Neural cell (in vitro differentiated cells): Measurements from ENCODE around the gene MYOZ2. TPM values are rescaled to one million over a fixed set of nuclear protein-coding genes. Genes with fewer than 3 reads are reported as not detected.

Experiments
- H2AFZ ChIP-seq: fragments of 200-600, 300-800 bp; sonication (generic), shearing (Covaris generic); 2 replicates; pipeline ENCODE4 v1.6.0; 2014; ENCODE audit warnings: low read depth, mild to moderate bottlenecking, antibody characterized with exemption, low read length, moderate library complexity
- H3F3A ChIP-seq: fragments of 200-600 bp; shearing (Covaris generic); 2 replicates; pipeline ENCODE4 v1.6.1; 2016; ENCODE audit warnings: mild to moderate bottlenecking, moderate library complexity, mixed read lengths, antibody characterized with exemption, low read length; ENCODE audit not compliant: insufficient read depth, poor library complexity, severe bottlenecking
- H3K27ac ChIP-seq: fragments of 200-600, 300-800 bp; sonication (generic), shearing (Covaris generic); 2 replicates; pipeline ENCODE4 v1.5.1; 2014; ENCODE audit warnings: mild to moderate bottlenecking, low read length, moderate library complexity
- H3K27me3 ChIP-seq: fragments of 300-800, 200-600 bp; sonication (generic), shearing (Covaris generic); 2 replicates; pipeline ENCODE4 v1.6.0; 2014; ENCODE audit warnings: mild to moderate bottlenecking, low read depth, low read length, moderate library complexity; ENCODE audit not compliant: insufficient read depth
- H3K36me3 ChIP-seq: fragments of 300-800, 200-600 bp; sonication (generic), shearing (Covaris generic); 2 replicates; pipeline ENCODE4 v1.5.1; 2014; ENCODE audit warnings: mild to moderate bottlenecking, antibody characterized with exemption, low read length, moderate library complexity; ENCODE audit not compliant: insufficient read depth
- H3K4me2 ChIP-seq: fragments of 300-800, 200-600 bp; sonication (generic), shearing (Covaris generic); 2 replicates; pipeline ENCODE4 v1.6.0; 2014; ENCODE audit warnings: mild to moderate bottlenecking, low read length
- H3K4me3 ChIP-seq: fragments of 300-800, 200-600 bp; sonication (generic), shearing (Covaris generic); 2 replicates; pipeline ENCODE4 v1.5.1; 2014; ENCODE audit warnings: mild to moderate bottlenecking, low read length, moderate library complexity
- H3K79me2 ChIP-seq: fragments of 200-600 bp; shearing (Covaris generic); replicated peaks from 2 replicates; pipeline ENCODE4 v1.6.0; 2014; ENCODE audit warnings: mild to moderate bottlenecking, low read length, moderate library complexity; ENCODE audit not compliant: insufficient read depth
- H3K9ac ChIP-seq: fragments of 300-800, 200-600 bp; sonication (generic), shearing (Covaris generic); 2 replicates; pipeline ENCODE4 v1.6.1; 2016; ENCODE audit warnings: mild to moderate bottlenecking, low read length, mixed read lengths
- H3K9me2 ChIP-seq: fragments of 200-600 bp; shearing (Covaris generic); 2 replicates; pipeline ENCODE4 v1.6.1; 2016; ENCODE audit warnings: mild to moderate bottlenecking, low read length, mixed read lengths; ENCODE audit not compliant: insufficient read depth
- H3K9me3 ChIP-seq: fragments of 200-600, 300-800 bp; sonication (generic), shearing (Covaris generic); 2 replicates; pipeline ENCODE4 v1.6.1; 2016; ENCODE audit warnings: mild to moderate bottlenecking, mixed run types, low read length, moderate library complexity, mixed read lengths
- H4K20me1 ChIP-seq: fragments of 200-600 bp; shearing (Covaris generic); 2 replicates; pipeline ENCODE4 v1.6.1; 2016; ENCODE audit warnings: mild to moderate bottlenecking, mixed run types; ENCODE audit not compliant: insufficient read depth
- CTCF ChIP-seq: fragments of 450-650 bp; IDR thresholded peaks from 2 replicates; pipeline ENCODE4 v1.5.1; 2014; ENCODE audit warnings: antibody characterized with exemption, mild to moderate bottlenecking, moderate library complexity; ENCODE audit not compliant: poor library complexity, severe bottlenecking
- EP300 ChIP-seq: fragments of 450-650 bp; conservative IDR thresholded peaks from 2 replicates; pipeline ENCODE4 v1.6.1; 2014; ENCODE audit warnings: antibody characterized with exemption, mild to moderate bottlenecking, moderate library complexity; ENCODE audit not compliant: poor library complexity, severe bottlenecking
- EZH2 ChIP-seq: fragments of 200-600, 300-800 bp; shearing (Covaris generic), sonication (generic); IDR thresholded peaks from 2 replicates; pipeline ENCODE4 v1.6.1; 2014; ENCODE audit warnings: antibody characterized with exemption, low read length, borderline replicate concordance, mild to moderate bottlenecking; ENCODE audit not compliant: insufficient read depth, poor library complexity, severe bottlenecking
- MXI1 ChIP-seq: fragments of 450-650 bp; conservative IDR thresholded peaks from 2 replicates; pipeline ENCODE4 v1.6.1; 2014; ENCODE audit warnings: antibody characterized with exemption, mild to moderate bottlenecking; ENCODE audit not compliant: poor library complexity, severe bottlenecking
- POLR2AphosphoS5 ChIP-seq: IDR thresholded peaks from 2 replicates; pipeline ENCODE4 v1.6.1; 2012
- RAD21 ChIP-seq: fragments of 450-650 bp; conservative IDR thresholded peaks from 2 replicates; pipeline ENCODE4 v1.6.1; 2014; ENCODE audit warnings: antibody characterized with exemption, mild to moderate bottlenecking, moderate library complexity
- SMC3 ChIP-seq: fragments of 450-650 bp; conservative IDR thresholded peaks from 2 replicates; pipeline ENCODE4 v1.6.1; 2014; ENCODE audit warnings: antibody characterized with exemption, mild to moderate bottlenecking, moderate library complexity; ENCODE audit not compliant: poor library complexity
- TAF1 ChIP-seq: IDR thresholded peaks from 2 replicates; pipeline ENCODE4 v1.6.1; 2012; ENCODE audit warnings: low read depth
- polyA plus RNA-seq: library from polyadenylated mRNA; depleted of rRNA; stranded (reverse); fragments of >200 nt; gene quantifications from 2 replicates; pipeline ENCODE4 v1.2.3, GENCODE V29; 2014
- TF ChIP-seq, protein P1 (sequence below): IDR thresholded peaks from 2 replicates; pipeline ENCODE4 v1.6.1; 2012; ENCODE audit warnings: borderline replicate concordance

Gene MYOZ2
- polyA plus RNA-seq, 1 donor from 2014 or later = not detected

GRCh38 chr4:119212234-119212963 lies 76.8 kb downstream of the MYOZ2 start, which contains the start of gene USP53:
Gene USP53, plus strand, starts transcription at chr4:119212713. Its CDS starts 27,047 bp downstream, at chr4:119239760.
- Histone ChIP-seq H3K79me2 (no peaks in the 10 kb centered on the region), H3K27ac (peak within 1 kb of the TSS; percentile 62), H3K27me3 (no peaks in the 10 kb centered on the region), H3K9me3 (no peaks in the 10 kb centered on the region), H3K9ac (peak within 1 kb of the TSS; percentile 67), H3K4me2 (peak within 1 kb of the TSS; percentile 68), H2AFZ (peak within 1 kb of the TSS; percentile 83), H4K20me1 (no peaks in the 10 kb centered on the region), H3F3A (no peaks in the 10 kb centered on the region), H3K36me3 (no peaks in the 10 kb centered on the region), H3K4me3 (peak within 1 kb of the TSS; percentile 88), H3K9me2 (no peaks in the 10 kb centered on the region)
- no peak for TF ChIP-seq CTCF
- TF ChIP-seq EP300 = peak; percentile 27
- peak; percentile 70 for TF ChIP-seq POLR2AphosphoS5
- TF ChIP-seq TAF1 = peak; percentile 75
- peak; percentile 86 for TF ChIP-seq MXI1

DNA sequence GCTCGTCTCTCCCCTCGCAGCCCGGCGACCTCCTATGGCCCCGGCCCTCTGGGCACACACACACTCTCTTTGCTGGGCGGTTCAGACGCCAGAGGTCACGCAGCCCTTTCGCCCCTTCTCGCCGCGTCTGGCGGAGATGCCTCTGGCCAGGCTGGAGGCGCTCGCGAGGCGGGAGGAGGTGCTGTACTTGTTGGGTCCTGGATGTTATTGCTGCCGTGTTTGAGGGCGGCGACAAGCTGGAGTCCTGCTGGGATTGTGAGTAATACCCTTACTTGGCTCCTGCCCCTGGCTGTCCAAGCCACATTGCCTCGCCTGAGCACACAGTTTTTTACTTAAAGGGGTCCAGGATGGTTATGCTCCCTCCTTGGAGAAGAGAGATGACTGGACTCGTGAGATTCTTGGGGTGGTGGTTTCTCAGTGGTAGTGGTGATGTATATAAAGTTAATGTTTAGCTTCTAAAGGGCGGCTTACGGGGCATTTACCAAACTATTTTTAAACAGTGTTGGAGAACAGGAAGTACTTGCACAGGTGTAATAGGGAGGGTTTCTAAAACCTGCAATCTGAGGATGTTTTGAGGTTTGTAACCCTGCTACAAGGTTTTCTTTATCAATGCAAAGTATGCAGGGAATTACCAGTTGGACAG lies 77.5 kb downstream of the MYOZ2 start:
- Histone ChIP-seq H3K4me2 (peak overlapping the region; percentile 68), H4K20me1 (no peaks in the 10 kb centered on the region), H3K9me3 (no peaks in the 10 kb centered on the region), H3K79me2 (no peaks in the 10 kb centered on the region), H3K27me3 (no peaks in the 10 kb centered on the region), H3K4me3 (peak overlapping the region; percentile 88), H3K9ac (peak overlapping the region; percentile 67), H3K36me3 (no peaks in the 10 kb centered on the region), H3K9me2 (no peaks in the 10 kb centered on the region), H3F3A (no peaks in the 10 kb centered on the region), H3K27ac (peak overlapping the region; percentile 62), H2AFZ (peak overlapping the region; percentile 60)
- TF ChIP-seq MXI1 (peak; percentile 33), SMC3 (peak; percentile 49), POLR2AphosphoS5 (peak; percentile 25), TAF1 (no peak), RAD21 (peak; percentile 23), CTCF (peak; percentile 65), EP300 (no peak), EZH2 (no peak)
- TF ChIP-seq, protein P1, sequence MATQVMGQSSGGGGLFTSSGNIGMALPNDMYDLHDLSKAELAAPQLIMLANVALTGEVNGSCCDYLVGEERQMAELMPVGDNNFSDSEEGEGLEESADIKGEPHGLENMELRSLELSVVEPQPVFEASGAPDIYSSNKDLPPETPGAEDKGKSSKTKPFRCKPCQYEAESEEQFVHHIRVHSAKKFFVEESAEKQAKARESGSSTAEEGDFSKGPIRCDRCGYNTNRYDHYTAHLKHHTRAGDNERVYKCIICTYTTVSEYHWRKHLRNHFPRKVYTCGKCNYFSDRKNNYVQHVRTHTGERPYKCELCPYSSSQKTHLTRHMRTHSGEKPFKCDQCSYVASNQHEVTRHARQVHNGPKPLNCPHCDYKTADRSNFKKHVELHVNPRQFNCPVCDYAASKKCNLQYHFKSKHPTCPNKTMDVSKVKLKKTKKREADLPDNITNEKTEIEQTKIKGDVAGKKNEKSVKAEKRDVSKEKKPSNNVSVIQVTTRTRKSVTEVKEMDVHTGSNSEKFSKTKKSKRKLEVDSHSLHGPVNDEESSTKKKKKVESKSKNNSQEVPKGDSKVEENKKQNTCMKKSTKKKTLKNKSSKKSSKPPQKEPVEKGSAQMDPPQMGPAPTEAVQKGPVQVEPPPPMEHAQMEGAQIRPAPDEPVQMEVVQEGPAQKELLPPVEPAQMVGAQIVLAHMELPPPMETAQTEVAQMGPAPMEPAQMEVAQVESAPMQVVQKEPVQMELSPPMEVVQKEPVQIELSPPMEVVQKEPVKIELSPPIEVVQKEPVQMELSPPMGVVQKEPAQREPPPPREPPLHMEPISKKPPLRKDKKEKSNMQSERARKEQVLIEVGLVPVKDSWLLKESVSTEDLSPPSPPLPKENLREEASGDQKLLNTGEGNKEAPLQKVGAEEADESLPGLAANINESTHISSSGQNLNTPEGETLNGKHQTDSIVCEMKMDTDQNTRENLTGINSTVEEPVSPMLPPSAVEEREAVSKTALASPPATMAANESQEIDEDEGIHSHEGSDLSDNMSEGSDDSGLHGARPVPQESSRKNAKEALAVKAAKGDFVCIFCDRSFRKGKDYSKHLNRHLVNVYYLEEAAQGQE = no peak
